AG09309 (cell line): Measurements from ENCODE around the gene S100A5.

ENCODE experiments used
- DNase-seq: peaks from one replicate; pipeline ENCODE4 v3.0.0-alpha.2; 2010; ENCODE audit warnings: low read depth
- H3K4me3 ChIP-seq: 2 replicates; pipeline ENCODE4 v1.5.1; 2011; ENCODE audit warnings: mild to moderate bottlenecking, low read depth, low read length, moderate library complexity; ENCODE audit not compliant: control insufficient read depth
- TF ChIP-seq, protein P1 (sequence below): IDR thresholded peaks from 2 replicates; pipeline ENCODE4 v1.5.1; 2011; ENCODE audit warnings: mild to moderate bottlenecking, low read depth, low read length, inconsistent platforms; ENCODE audit not compliant: insufficient read depth, control insufficient read depth; ENCODE audit errors: missing control alignments

S100A5 gene

DNA sequence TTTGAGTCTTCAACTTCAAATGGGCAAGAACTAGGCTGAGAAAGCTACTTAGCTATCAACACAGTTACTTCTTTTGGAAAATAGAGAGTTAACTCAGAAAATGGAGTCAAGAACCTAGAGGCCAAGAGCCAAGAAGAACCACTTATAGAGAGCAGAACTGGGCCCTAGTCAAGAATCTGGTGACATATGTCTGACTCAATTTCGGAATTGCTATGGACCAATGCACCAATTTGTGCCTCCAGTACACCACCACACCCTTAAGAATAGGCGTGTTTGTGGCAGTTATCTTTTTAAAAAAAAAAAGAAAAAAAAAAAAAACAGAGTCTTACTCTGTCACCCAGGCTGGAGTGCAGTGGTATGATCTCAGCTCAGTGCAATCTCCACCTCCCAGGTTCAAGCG, 17.1 kb upstream of the S100A5 start:
- TF ChIP-seq, protein P1, sequence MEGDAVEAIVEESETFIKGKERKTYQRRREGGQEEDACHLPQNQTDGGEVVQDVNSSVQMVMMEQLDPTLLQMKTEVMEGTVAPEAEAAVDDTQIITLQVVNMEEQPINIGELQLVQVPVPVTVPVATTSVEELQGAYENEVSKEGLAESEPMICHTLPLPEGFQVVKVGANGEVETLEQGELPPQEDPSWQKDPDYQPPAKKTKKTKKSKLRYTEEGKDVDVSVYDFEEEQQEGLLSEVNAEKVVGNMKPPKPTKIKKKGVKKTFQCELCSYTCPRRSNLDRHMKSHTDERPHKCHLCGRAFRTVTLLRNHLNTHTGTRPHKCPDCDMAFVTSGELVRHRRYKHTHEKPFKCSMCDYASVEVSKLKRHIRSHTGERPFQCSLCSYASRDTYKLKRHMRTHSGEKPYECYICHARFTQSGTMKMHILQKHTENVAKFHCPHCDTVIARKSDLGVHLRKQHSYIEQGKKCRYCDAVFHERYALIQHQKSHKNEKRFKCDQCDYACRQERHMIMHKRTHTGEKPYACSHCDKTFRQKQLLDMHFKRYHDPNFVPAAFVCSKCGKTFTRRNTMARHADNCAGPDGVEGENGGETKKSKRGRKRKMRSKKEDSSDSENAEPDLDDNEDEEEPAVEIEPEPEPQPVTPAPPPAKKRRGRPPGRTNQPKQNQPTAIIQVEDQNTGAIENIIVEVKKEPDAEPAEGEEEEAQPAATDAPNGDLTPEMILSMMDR = no peak
- DNase-seq = no peak
- no peak overlapping the region for H3K4me3 ChIP-seq

DNA sequence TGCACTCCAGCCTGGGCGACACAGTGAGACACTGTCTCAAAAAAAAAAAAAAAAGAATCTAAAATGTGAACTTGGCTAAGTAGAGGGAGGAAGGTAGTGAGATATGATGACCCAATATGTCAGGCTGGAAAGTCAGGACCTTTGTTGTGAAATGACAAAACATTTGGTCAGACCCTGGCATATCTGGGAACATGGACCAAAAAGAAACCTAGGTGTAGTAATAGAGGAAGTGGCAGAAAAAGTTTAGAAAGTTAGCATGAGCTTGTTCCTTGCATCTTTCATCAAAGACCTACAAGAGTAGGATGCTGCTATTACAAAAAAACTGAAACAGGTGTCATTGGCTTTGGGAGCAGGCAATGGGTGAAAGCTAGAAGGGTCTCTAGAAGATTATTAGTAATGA, 15.6 kb upstream of the S100A5 start:
- TF ChIP-seq, protein P1 = no peak
- no peak for DNase-seq

DNA sequence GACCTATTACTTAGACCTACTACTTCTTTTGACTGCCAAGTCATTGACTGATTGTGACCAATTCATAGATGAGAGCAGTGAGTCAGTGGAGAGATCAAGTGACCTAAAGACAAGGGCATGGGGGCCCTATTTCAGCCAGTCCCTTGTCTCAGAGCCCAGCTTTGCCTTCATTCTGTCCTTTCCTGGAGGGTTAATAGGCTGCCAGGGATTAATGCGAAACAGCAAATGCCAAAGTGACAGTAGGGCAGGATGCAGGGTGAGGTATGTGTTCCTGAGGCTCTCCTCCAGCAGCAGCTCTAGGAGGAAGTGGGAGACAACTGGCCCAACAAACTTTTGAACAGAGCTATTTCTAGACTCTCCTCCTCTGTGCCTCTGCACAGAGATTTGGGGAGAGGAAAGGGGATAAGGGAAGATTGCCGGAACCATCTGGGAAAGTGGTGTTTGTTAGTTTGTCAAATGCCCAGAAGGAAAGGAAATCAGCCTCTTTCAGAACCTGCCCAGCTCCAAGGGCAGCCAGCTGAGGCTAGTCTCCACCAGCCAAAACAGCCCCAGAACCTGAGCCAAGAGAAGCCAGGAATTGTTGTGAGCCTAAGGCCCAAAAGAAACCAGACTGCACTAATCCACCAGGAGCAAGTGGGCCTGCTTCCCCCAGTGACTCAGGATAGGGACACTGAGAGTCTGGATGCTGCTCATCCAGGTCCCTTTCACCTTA, 13.3 kb upstream of the S100A5 start:
- TF ChIP-seq, protein P1 = no peak
- no peak for DNase-seq

More for the DNA sequence above, 15.6 kb upstream of the S100A5 start:
- no peak overlapping the region for H3K4me3 ChIP-seq

DNA sequence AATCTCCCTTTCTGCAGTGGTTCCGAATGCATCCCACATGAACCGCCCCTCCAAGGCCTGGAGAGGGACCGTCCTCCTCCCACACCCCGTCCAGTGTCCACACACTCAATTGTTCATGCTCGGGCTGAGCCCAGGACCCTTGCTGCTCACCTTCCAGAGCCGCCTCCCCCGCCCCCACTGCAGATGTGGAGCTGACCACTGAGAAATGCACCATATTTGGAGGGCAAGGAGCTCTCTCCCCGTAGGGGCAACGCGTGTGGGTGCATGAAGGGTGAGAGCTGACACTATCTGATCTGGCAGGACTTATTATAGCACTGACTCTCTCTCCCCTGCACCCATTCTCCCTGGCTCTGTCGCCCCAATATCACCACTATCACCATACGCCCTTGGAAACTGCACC, 12.4 kb upstream of the S100A5 start:
- no peak for DNase-seq
- H3K4me3 ChIP-seq = no peak overlapping the region
- TF ChIP-seq, protein P1 = no peak

More for the DNA sequence above, 13.3 kb upstream of the S100A5 start:
- no peak overlapping the region for H3K4me3 ChIP-seq

DNA sequence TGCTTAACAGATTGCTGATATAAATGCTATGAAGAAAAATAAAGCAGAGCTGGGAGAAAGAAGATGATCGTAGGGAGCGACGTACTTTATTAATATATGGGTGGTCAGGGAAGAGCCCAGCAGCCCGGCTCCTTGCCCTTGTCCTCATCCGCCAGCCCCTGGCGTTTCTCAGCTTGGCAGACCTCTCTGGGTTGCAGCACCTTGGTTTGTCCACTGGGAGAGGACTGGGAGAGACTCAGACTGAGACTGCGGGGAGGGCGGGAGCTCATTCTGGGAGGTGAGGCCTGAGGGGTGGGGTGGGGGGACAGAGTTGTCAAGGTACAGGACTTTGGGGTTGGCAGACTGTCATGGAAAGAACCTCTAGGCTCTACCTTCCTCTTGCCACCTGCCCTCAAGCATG, 11.6 kb upstream of the S100A5 start:
- H3K4me3 ChIP-seq = no peak overlapping the region
- no peak for DNase-seq
- TF ChIP-seq, protein P1 = no peak

DNA sequence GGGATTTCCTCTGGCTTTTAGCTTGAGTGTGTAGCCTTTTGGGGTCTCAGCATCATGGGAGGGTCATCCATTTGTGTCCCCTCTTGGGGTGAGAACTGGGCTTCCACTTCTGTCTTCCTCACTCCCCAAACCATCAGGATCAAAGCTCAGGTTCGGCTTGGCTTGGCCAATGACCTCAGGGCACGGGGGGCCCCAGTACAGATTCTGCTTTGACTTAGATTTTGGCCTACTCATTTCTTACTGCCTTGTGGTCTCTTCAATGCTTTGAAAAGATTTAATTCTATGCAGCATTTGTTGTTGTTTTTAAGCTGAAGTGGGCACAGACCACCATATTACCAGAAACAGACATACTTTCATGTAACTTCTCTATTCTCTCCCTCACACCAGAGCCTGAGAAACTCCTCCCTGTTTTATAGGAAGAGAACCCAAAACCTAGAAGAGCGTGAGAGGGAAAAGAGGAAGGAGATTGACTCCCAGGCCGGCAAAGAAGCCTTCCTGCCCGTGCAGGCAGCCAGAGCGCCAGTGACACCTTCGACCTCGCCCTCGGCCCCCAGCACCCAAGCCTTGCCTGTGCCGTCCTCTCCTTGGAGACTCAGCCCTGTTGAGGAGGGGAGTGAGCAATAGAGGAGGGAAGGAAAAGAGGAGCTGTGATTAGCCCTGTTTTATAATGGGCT, 10.2 kb upstream of the S100A5 start:
- no peak overlapping the region for H3K4me3 ChIP-seq
- no peak for DNase-seq
- TF ChIP-seq, protein P1 = no peak
